Activated T-cell treated with anti-CD3 and anti-CD28 coated beads, Interleukin-2, amount 50 U/mL, for 24 hours (primary cell): Measurements from ENCODE around the gene ABR.

ENCODE experiments used
- DNase-seq: peaks from one replicate; pipeline ENCODE4 v3.0.0-alpha.2; 2020
- H3K27ac Mint-ChIP-seq: 2 replicates; pipeline ENCODE4 v1.8.0; 2020; ENCODE audit warnings: mild to moderate bottlenecking, mixed read lengths
- H3K27me3 Mint-ChIP-seq: 2 replicates; pipeline ENCODE4 v1.8.0; 2020; ENCODE audit warnings: mixed read lengths
- H3K36me3 Mint-ChIP-seq: 2 replicates; pipeline ENCODE4 v1.8.0; 2020; ENCODE audit warnings: low read depth, mixed read lengths
- H3K4me1 Mint-ChIP-seq: 2 replicates; pipeline ENCODE4 v1.8.0; 2020; ENCODE audit warnings: low read depth, mixed read lengths
- H3K4me3 Mint-ChIP-seq: 2 replicates; pipeline ENCODE4 v1.8.0; 2020; ENCODE audit warnings: mild to moderate bottlenecking, moderate library complexity, mixed read lengths
- H3K9me3 Mint-ChIP-seq: 2 replicates; pipeline ENCODE4 v1.8.0; 2020; ENCODE audit warnings: mixed read lengths

The ABR gene

DNA sequence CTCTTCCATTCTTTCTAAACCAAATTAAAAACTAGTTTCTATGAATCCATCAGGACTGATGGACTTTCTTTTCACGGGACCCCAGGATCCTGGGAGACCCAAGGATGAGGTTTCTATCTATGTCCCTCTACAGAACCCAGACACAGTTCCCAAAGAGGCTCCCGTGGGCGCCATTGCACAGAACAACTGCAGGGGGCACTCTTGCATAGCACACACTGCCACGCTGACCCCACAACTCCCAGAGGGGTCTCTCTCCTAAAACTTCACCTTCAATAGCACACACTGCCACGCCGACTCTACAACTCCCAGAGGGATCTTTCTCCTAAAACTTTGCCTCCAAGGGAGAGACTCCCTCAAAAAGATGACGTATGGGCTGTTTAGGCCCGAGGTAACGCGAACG lies 9.0 kb downstream of the ABR start:
- H3K4me3 Mint-ChIP-seq = no peak overlapping the region
- H3K27ac Mint-ChIP-seq = no peak overlapping the region
- DNase-seq = no peak
- no peaks in the 10 kb centered on the region for H3K36me3 Mint-ChIP-seq
- H3K9me3 Mint-ChIP-seq = no peaks in the 10 kb centered on the region
- H3K4me1 Mint-ChIP-seq = peaks cover 4% of the 10 kb centered on the region
- H3K27me3 Mint-ChIP-seq = no peaks in the 10 kb centered on the region

DNA sequence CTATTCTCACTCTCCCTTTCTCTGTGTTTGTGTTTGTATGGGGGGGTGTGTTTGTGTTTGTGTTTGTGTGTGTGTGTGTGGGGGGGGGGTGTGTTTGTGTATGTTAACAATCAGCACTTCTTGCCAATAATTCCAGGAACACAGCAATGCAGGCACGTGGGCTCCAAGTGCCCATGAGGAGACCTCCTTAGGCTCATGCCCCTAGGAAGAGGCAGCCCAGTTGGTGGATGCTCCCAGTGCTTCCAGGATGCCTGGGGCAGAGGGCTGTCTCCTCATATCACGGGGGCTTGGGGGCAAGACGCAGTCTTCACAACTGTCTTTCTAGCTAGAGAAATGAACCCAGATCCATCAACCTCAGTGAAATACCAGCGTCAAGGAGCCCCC lies 9.9 kb downstream of the ABR start:
- Mint-ChIP-seq H3K4me3 (no peak overlapping the region), H3K36me3 (no peaks in the 10 kb centered on the region), H3K4me1 (peaks cover 4% of the 10 kb centered on the region), H3K27me3 (no peaks in the 10 kb centered on the region), H3K27ac (no peak overlapping the region), H3K9me3 (no peaks in the 10 kb centered on the region)
- DNase-seq = no peak

DNA sequence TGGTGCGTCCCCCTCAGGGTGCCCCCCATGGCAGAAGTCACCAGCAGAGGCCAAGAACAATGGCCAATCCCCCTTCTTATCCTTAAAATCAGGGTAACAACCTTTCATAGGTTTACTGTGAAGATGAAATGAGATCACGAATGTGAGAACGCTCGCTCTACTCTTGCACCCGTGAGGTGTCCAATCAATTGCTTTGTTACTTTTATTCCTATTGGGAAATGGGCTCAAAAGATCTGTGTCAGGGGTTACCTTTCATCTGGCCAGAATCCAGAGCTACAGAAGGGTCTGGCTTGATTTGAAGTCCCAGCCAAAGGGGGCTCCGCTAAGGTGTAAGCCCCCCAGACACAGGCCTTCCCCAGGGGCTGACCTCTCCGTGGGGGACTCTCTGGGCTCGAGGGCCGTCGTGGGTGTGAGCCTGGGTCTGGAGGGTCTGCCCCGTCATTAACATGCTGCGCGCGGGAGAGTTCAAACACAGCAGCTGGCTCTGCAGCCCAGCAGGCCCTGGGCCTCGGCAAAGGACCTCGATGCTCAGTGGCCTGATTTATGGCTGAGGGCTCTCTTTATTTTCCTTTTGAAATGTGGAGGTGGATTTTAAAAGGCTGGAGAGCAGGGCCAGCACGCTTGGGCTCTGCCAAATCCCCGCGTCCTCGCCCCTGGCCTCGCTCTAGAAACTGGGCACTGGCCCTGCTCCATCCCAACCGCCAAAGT lies 10.4 kb downstream of the ABR start:
- no peaks in the 10 kb centered on the region for H3K9me3 Mint-ChIP-seq
- H3K4me1 Mint-ChIP-seq = peaks cover 4% of the 10 kb centered on the region
- no peaks in the 10 kb centered on the region for H3K36me3 Mint-ChIP-seq
- H3K27ac Mint-ChIP-seq = no peak overlapping the region
- no peaks in the 10 kb centered on the region for H3K27me3 Mint-ChIP-seq
- H3K4me3 Mint-ChIP-seq = no peak overlapping the region
- DNase-seq = no peak

DNA sequence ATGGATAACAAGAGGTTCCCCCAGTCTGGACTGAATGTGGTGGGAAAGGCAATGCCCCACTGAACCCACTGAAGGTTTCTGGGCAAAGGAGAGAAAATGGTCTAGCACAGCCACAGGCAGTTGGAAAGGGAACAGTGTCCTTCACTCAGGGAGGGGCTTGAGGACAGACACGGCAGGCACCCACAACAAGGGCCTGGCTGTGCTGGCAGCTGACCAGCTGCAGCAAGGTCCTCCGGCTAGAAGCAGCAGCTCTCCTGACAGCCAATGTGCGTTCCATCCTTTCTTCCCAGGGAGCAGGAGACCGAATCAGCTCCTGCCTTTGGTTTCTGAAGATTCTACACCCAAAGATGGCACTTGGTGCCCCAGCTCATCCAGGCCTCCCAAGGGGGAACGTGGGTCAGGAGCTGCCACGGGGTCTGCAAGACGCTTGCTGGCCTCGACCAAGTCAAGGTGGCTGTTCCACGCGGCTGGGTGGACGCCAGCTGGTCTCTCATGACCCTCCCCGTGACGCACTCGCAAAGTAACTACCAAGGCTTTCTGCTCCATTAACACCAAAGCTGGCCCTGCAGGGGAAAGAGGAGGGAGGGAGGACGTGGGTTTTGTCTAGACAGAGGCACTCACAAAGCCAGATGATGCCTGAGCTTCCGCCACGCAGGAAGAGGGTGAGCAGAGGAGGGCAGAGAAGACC lies 11.1 kb downstream of the ABR start:
- DNase-seq = no peak
- Mint-ChIP-seq H3K9me3 (no peaks in the 10 kb centered on the region), H3K27ac (no peak overlapping the region), H3K4me1 (peaks cover 2% of the 10 kb centered on the region), H3K36me3 (no peaks in the 10 kb centered on the region), H3K27me3 (no peaks in the 10 kb centered on the region), H3K4me3 (no peak overlapping the region)

DNA sequence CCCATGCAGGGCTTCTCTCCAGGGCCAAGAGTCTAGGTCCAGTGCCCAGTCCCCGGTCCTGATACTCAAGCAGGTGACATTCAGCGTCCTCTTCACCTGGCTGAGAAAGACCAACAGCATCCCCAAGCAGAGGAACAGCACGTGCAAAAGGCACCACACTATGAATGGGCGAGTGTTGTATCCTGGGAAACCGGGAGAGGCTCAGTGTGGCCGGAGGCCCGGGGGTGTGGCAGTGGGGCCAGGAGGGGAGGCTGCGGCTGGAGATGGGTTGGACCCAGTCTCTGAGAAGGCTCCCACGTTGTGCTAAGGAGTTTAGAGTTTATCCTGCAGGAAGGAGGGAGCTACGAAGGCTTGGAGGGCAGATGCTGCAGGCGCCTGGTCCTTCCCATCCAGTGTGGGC lies 13.5 kb downstream of the ABR start:
- H3K4me3 Mint-ChIP-seq = no peak overlapping the region
- no peak for DNase-seq
- no peaks in the 10 kb centered on the region for H3K27me3 Mint-ChIP-seq
- no peaks in the 10 kb centered on the region for H3K9me3 Mint-ChIP-seq
- H3K4me1 Mint-ChIP-seq = no peaks in the 10 kb centered on the region
- no peak overlapping the region for H3K27ac Mint-ChIP-seq
- no peaks in the 10 kb centered on the region for H3K36me3 Mint-ChIP-seq

DNA sequence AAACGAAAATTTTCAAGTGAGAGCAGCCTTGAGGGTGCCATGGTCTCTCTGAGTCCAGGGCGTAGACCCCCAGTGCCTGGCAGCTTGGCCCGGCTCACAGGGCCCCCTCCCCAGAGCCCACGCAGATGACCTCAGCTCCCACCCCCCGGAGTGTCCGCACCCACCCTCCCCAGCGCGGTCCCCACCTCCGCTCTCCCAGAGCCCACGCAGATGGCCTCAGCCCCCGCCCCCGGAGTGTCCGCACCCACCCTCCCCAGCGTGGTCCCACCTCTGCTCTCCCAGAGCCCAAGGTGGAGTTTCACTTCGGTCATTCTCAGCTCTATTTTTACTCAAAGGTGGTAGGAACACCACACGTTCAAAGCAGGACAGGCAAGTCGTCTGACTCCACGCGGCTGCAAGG lies 13.9 kb downstream of the ABR start:
- Mint-ChIP-seq H3K9me3 (no peaks in the 10 kb centered on the region), H3K36me3 (no peaks in the 10 kb centered on the region), H3K27ac (no peak overlapping the region), H3K4me3 (no peak overlapping the region), H3K4me1 (no peaks in the 10 kb centered on the region), H3K27me3 (no peaks in the 10 kb centered on the region)
- no peak for DNase-seq

DNA sequence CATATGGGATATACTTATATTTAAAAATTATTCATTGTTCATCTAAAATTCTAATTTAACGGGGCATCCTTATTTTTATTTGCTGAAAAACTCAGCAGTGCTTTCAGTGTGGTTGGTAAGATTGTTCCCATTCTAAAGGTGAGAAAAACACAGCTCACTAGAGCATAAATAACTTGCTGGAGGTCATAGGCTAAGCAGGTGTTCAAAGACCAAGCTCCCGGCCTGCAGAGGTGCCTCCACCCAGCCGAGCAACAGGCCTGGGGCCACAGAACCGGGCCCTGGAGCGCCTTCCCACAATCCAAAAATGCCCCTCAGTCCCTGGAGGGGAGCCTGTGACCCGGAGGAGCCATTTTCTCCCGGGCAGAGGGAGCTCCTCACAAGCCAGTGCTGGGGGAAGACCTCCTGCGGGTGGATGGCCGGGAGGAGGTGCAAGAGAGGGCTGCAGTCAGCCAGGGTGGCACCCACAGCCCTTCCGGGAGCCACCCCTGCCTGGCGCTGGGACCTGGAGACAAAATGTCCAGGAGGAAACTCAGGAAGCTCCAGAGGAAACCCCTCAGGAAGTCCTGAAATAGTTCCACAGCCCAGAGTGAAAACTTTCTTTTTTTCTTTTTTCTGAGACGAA lies 14.7 kb downstream of the ABR start:
- Mint-ChIP-seq H3K36me3 (no peaks in the 10 kb centered on the region), H3K27me3 (no peaks in the 10 kb centered on the region), H3K27ac (no peak overlapping the region), H3K9me3 (no peaks in the 10 kb centered on the region), H3K4me3 (no peak overlapping the region), H3K4me1 (no peaks in the 10 kb centered on the region)
- DNase-seq = no peak

DNA sequence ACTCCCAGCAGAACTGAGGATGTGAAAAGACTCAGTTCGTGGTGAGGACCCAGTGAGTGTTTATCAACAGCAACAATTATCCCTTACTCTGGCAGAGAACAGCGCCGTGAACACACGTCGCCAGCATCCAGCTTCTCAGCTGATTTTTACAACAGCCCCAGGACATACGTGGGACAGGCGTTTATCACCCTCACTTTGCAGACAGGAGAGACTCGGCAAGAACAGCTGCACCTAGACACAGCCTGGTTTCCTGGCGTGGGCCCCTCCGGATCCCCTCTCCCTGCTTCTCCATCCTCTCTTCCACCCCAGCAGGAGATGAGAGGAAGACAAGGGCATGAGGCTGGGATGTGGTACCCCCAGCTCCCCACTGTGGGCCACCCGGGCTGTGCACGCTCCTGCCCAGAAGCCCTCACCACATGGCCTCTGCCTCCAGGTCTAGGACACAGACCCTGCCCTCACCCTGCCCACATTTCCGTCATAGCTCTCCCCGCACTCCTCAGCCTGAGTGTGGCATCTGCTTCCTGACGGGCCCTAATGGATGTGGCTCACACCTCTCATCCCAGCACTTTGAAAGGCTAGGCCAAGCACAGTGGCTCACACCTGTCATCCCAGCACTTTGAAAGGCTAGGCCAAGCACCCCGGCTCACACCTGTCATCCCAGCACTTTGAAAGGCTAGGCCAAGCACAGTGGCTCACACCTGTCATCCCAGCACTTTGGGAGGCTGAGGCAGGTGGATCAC lies 17.5 kb downstream of the ABR start:
- H3K4me3 Mint-ChIP-seq = no peak overlapping the region
- H3K4me1 Mint-ChIP-seq = no peaks in the 10 kb centered on the region
- H3K27me3 Mint-ChIP-seq = no peaks in the 10 kb centered on the region
- H3K36me3 Mint-ChIP-seq = no peaks in the 10 kb centered on the region
- no peak overlapping the region for H3K27ac Mint-ChIP-seq
- no peak for DNase-seq
- no peaks in the 10 kb centered on the region for H3K9me3 Mint-ChIP-seq

DNA sequence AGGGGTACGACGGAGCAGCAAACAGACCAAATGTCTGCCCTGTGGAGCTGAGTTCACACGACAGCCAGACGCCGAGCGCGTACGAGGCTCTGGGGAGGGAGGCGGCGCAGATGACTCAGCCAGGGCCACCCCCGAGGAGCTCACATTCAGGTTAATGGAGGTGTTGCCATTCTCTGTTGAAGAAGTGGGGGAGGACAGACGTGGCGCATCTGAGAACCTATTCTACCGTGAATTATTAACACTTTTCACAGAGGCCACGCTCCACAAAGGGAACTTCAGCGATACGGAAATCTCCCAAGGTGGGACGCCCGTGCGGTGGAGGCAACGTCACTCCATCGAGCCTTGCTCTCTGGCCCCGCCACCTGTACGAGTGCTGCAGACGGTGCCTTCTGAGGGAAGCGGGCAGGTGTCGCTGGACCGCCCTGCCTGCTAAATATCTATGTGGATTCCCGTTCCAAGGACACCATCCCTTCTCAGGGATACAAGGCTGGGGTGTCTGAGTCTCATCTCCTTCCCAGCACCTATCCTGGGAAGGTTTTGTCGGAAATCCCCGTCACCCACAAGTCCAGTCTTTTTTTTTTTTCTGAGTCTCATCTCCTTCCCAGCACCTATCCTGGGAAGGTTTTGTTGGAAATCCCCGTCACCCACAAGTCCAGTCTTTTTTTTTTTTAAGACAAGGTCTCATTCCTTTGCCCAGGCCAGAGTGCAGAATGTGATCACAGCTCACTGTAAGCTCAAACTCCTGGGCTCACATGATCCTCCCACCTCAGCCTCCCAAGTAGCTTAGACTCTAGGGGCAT lies 19.0 kb downstream of the ABR start:
- no peak overlapping the region for H3K27ac Mint-ChIP-seq
- no peak for DNase-seq
- H3K36me3 Mint-ChIP-seq = no peaks in the 10 kb centered on the region
- no peaks in the 10 kb centered on the region for H3K27me3 Mint-ChIP-seq
- H3K4me1 Mint-ChIP-seq = no peaks in the 10 kb centered on the region
- H3K4me3 Mint-ChIP-seq = no peak overlapping the region
- no peaks in the 10 kb centered on the region for H3K9me3 Mint-ChIP-seq

DNA sequence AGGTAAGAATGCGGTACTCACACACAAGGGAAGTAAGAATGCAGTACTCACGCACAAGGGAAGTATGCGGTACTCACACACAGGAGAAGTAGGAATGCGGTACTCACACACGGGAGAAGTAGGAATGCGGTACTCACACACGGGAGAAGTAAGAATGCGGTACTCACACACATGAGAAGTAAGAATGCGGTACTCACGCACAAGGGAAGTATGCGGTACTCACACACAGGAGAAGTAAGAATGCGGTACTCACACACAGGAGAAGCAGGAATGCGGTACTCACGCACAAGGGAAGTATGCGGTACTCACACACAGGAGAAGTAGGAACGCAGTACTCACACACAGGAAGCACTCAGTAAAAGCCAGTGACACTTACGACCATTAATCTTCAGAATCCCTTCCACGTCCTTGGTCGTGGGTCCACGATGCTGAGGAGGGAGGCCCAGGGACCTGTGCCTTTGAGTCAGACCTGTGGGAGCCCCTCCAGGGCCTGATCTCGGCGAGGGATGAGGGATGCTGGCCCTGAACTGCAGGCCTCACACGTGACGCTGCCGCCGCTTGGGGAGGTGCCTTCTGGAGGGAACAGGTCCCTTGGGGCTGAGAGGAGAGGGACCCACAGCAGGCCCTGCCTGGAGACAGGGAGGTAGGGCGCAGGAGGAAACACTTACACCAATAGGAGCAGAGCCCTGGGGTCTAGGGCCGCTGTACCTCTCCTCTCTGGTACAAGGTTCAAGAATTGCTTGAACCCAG lies 20.2 kb downstream of the ABR start:
- H3K27ac Mint-ChIP-seq = no peak overlapping the region

DNA sequence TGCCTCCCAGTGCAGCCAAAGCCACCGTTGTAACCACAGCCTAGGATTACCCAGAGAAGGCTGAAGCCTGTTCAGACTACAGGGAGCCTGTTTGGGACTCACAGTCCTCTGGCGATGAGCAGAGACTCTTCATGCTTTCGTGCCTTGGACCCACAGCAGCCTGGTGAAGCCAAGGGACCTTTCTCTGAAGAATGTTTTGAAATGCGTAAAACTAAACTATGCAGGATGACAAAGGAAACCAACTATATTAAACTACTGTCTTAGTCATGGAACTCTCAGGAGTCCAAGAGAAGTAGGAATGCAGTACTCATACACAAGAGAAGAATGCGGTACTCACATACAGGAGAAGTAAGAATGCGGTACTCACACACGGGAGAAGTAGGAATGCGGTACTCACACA lies 20.9 kb downstream of the ABR start:
- Mint-ChIP-seq H3K4me1 (no peaks in the 10 kb centered on the region), H3K36me3 (no peaks in the 10 kb centered on the region), H3K27me3 (no peaks in the 10 kb centered on the region), H3K4me3 (no peak overlapping the region), H3K27ac (no peak overlapping the region), H3K9me3 (no peaks in the 10 kb centered on the region)
- no peak for DNase-seq

More for the DNA sequence above, 20.2 kb downstream of the ABR start:
- Mint-ChIP-seq H3K4me1 (no peaks in the 10 kb centered on the region), H3K27me3 (no peaks in the 10 kb centered on the region), H3K9me3 (no peaks in the 10 kb centered on the region), H3K36me3 (no peaks in the 10 kb centered on the region), H3K4me3 (no peak overlapping the region)
- no peak for DNase-seq

DNA sequence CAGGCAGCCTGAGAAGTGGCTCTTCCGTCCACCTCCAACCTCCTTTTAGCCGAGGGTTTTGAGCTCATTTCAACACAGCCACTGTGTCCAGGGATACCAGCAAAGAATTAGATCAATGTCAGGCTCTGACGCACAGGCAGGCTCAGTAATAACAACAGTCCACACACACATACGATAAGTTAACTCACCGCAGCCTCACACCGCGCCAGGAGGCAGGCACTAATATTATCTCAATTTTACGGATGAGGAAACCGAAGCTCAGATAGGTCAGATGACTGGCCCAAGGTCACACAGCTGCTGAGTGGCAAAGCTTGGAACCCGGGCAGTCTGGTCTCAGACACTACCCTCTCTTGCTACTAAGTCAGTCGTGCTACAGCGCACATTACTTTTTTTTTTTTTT lies 22.9 kb downstream of the ABR start:
- Mint-ChIP-seq H3K9me3 (no peaks in the 10 kb centered on the region), H3K4me1 (no peaks in the 10 kb centered on the region), H3K27ac (no peak overlapping the region), H3K27me3 (no peaks in the 10 kb centered on the region), H3K36me3 (no peaks in the 10 kb centered on the region), H3K4me3 (no peak overlapping the region)
- DNase-seq = no peak

DNA sequence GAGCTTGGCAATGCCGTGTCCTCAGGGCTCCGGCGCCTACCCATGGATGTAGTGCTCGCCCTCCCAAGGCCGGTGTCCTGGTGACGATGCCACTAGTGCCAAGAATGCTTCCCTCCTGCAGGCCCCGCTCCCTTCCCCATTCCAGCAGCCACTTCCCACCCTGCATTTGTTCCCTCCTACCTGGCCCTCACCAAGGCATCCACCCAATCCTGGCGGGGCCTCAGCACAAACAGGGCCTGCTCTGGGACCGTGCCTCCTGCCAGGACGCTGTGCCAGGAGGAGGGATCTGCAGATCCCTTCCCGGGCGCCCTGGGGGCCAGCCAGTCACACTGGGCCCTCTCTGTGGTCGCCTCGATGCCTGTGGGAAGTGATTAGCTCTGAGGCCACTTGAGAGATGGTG lies 25.1 kb downstream of the ABR start:
- H3K27me3 Mint-ChIP-seq = no peaks in the 10 kb centered on the region
- no peaks in the 10 kb centered on the region for H3K9me3 Mint-ChIP-seq
- DNase-seq = no peak
- no peak overlapping the region for H3K4me3 Mint-ChIP-seq
- H3K27ac Mint-ChIP-seq = no peak overlapping the region
- H3K36me3 Mint-ChIP-seq = no peaks in the 10 kb centered on the region
- no peaks in the 10 kb centered on the region for H3K4me1 Mint-ChIP-seq
